Astrocyte (in vitro differentiated cells and primary cell): ENCODE data around the gene TERT. TPM values are rescaled to one million over a fixed set of nuclear protein-coding genes. Genes with fewer than 3 reads are reported as not detected.

Experiments
- DNase-seq: peaks from one replicate; pipeline ENCODE4 v3.0.0-alpha.2; 2010; ENCODE audit warnings: low read depth
- FAIRE-seq: peaks from 2 replicates; lab custom pipeline; 2011; peaks lifted over from hg19 to GRCh38; lab: Jason Lieb, UNC
- H2AFZ ChIP-seq: 2 replicates; pipeline ENCODE4 v1.6.0; 2012; ENCODE audit warnings: low read depth, low read length, inconsistent platforms
- H3K27ac ChIP-seq: 2 replicates; pipeline ENCODE4 v1.5.1; 2011; ENCODE audit warnings: low read depth, low read length, inconsistent platforms
- H3K27me3 ChIP-seq: 2 replicates; pipeline ENCODE4 v1.6.0; 2011; ENCODE audit warnings: low read length, inconsistent platforms; ENCODE audit not compliant: insufficient read depth
- H3K36me3 ChIP-seq: 2 replicates; pipeline ENCODE4 v1.5.1; 2011; ENCODE audit warnings: low read length, inconsistent platforms; ENCODE audit not compliant: insufficient read depth
- H3K4me1 ChIP-seq: 2 replicates; pipeline ENCODE4 v1.5.1; 2011; ENCODE audit warnings: low read length, inconsistent platforms; ENCODE audit not compliant: insufficient read depth
- H3K4me2 ChIP-seq: 2 replicates; pipeline ENCODE4 v1.6.0; 2012; ENCODE audit warnings: low read length, inconsistent platforms
- H3K4me3 ChIP-seq: 2 replicates; pipeline ENCODE4 v1.5.1; 2011; ENCODE audit warnings: low read depth, mild to moderate bottlenecking, low read length, inconsistent platforms; ENCODE audit not compliant: insufficient read depth
- H3K79me2 ChIP-seq: 2 replicates; pipeline ENCODE4 v1.6.0; 2012; ENCODE audit warnings: mild to moderate bottlenecking, low read length, inconsistent platforms; ENCODE audit not compliant: insufficient read depth
- H3K9ac ChIP-seq: 2 replicates; pipeline ENCODE4 v1.6.0; 2012; ENCODE audit warnings: mild to moderate bottlenecking, low read length, inconsistent platforms
- H3K9me3 ChIP-seq: 2 replicates; pipeline ENCODE4 v1.5.1; 2012; ENCODE audit warnings: low read depth, mild to moderate bottlenecking, low read length, inconsistent platforms; ENCODE audit not compliant: insufficient read depth
- H4K20me1 ChIP-seq: 2 replicates; pipeline ENCODE4 v1.6.0; 2012; ENCODE audit warnings: low read length, inconsistent platforms; ENCODE audit not compliant: insufficient read depth
- H3K27ac Mint-ChIP-seq: one replicate; pipeline ENCODE4 v1.8.0; 2021; ENCODE audit warnings: mild to moderate bottlenecking, mixed read lengths; ENCODE audit not compliant: unreplicated experiment
- H3K27me3 Mint-ChIP-seq: one replicate; pipeline ENCODE4 v1.8.0; 2021; ENCODE audit warnings: low read depth, mixed read lengths; ENCODE audit not compliant: unreplicated experiment
- H3K36me3 Mint-ChIP-seq: one replicate; pipeline ENCODE4 v1.8.0; 2021; ENCODE audit warnings: low read depth, mixed read lengths; ENCODE audit not compliant: unreplicated experiment
- H3K4me1 Mint-ChIP-seq: one replicate; pipeline ENCODE4 v1.8.0; 2021; ENCODE audit warnings: low read depth, mixed read lengths; ENCODE audit not compliant: unreplicated experiment
- H3K4me3 Mint-ChIP-seq: one replicate; pipeline ENCODE4 v1.8.0; 2021; ENCODE audit warnings: mild to moderate bottlenecking, moderate library complexity, mixed read lengths; ENCODE audit not compliant: unreplicated experiment
- H3K9me3 Mint-ChIP-seq: one replicate; pipeline ENCODE4 v1.8.0; 2021; ENCODE audit warnings: mild to moderate bottlenecking, mixed read lengths; ENCODE audit not compliant: unreplicated experiment
- CTCF ChIP-seq: IDR thresholded peaks from 2 replicates; pipeline ENCODE4 v1.5.1; 2011; ENCODE audit warnings: low read depth, mild to moderate bottlenecking, inconsistent platforms, low read length, moderate library complexity; ENCODE audit not compliant: insufficient read depth
- EZH2 ChIP-seq: IDR thresholded peaks from 2 replicates; pipeline ENCODE4 v1.6.1; 2012; ENCODE audit warnings: mild to moderate bottlenecking, low read length, inconsistent platforms; ENCODE audit not compliant: insufficient read depth
- total RNA-seq: library from RNA; stranded (reverse); gene quantifications from 2 replicates; pipeline ENCODE4 v1.2.1, GENCODE V29; 2021

Gene TERT
- total RNA-seq, 1 donor from 2014 or later, result 0.50 TPM

GRCh38 chr5:1302258-1302657 lies 7.4 kb upstream of the TERT start:
- Histone ChIP-seq H4K20me1 (no peaks in the 10 kb centered on the region), H3K4me1 (no peaks in the 10 kb centered on the region), H3K27me3 (peaks cover 5% of the 10 kb centered on the region), H3K27ac (no peak overlapping the region), H3K4me2 (no peak overlapping the region), H3K36me3 (no peaks in the 10 kb centered on the region), H3K9me3 (no peaks in the 10 kb centered on the region), H3K9ac (no peak overlapping the region), H3K4me3 (no peak overlapping the region), H3K79me2 (no peaks in the 10 kb centered on the region), H2AFZ (no peak overlapping the region)
- Mint-ChIP-seq H3K9me3 (peaks cover 3% of the 10 kb centered on the region), H3K4me1 (no peaks in the 10 kb centered on the region), H3K36me3 (peaks cover 1% of the 10 kb centered on the region), H3K27ac (no peak overlapping the region), H3K4me3 (no peak overlapping the region), H3K27me3 (peaks cover 40% of the 10 kb centered on the region)
- DNase-seq (no peak), FAIRE-seq (no peak)
- TF ChIP-seq CTCF (no peak), EZH2 (no peak)

GRCh38 chr5:1300581-1301083 lies 5.8 kb upstream of the TERT start:
- TF ChIP-seq CTCF, result no peak
- no peak for TF ChIP-seq EZH2
- Histone ChIP-seq H3K9me3 (no peaks in the 10 kb centered on the region), H3K4me3 (no peak overlapping the region), H3K27ac (no peak overlapping the region), H3K9ac (no peak overlapping the region), H2AFZ (no peak overlapping the region), H3K36me3 (no peaks in the 10 kb centered on the region), H3K4me2 (no peak overlapping the region), H3K27me3 (peaks cover 13% of the 10 kb centered on the region), H3K4me1 (no peaks in the 10 kb centered on the region), H3K79me2 (no peaks in the 10 kb centered on the region), H4K20me1 (no peaks in the 10 kb centered on the region)
- Mint-ChIP-seq H3K27me3 (peaks cover 53% of the 10 kb centered on the region), H3K36me3 (peaks cover 1% of the 10 kb centered on the region), H3K27ac (no peak overlapping the region), H3K4me1 (no peaks in the 10 kb centered on the region), H3K9me3 (peaks cover 3% of the 10 kb centered on the region), H3K4me3 (no peak overlapping the region)
- DNase-seq (no peak), FAIRE-seq (no peak)

- Histone ChIP-seq H3K9ac (no peak overlapping the region), H3K79me2 (no peaks in the 10 kb centered on the region), H2AFZ (no peak overlapping the region), H3K27ac (no peak overlapping the region), H4K20me1 (no peaks in the 10 kb centered on the region), H3K4me1 (no peaks in the 10 kb centered on the region), H3K36me3 (no peaks in the 10 kb centered on the region), H3K9me3 (no peaks in the 10 kb centered on the region), H3K4me3 (no peak overlapping the region), H3K4me2 (no peak overlapping the region), H3K27me3 (peaks cover 15% of the 10 kb centered on the region)
- Mint-ChIP-seq H3K27ac (no peak overlapping the region), H3K4me3 (no peak overlapping the region), H3K4me1 (no peaks in the 10 kb centered on the region), H3K9me3 (peaks cover 3% of the 10 kb centered on the region), H3K27me3 (peaks cover 53% of the 10 kb centered on the region), H3K36me3 (peaks cover 1% of the 10 kb centered on the region)
- TF ChIP-seq CTCF (no peak), EZH2 (no peak)
- DNase-seq, result no peak
- FAIRE-seq, result no peak
These were observed 5.1 kb upstream of the TERT start for GRCh38 chr5:1299961-1300360.
